GM18526 (cell line): Measurements from ENCODE around the gene TMEM52B.

Source experiments
- POLR2A ChIP-seq: IDR thresholded peaks from 3 replicates; pipeline ENCODE4 v1.6.1; 2011; ENCODE audit not compliant: insufficient read length; ENCODE audit errors: extremely low read depth

TMEM52B gene

DNA sequence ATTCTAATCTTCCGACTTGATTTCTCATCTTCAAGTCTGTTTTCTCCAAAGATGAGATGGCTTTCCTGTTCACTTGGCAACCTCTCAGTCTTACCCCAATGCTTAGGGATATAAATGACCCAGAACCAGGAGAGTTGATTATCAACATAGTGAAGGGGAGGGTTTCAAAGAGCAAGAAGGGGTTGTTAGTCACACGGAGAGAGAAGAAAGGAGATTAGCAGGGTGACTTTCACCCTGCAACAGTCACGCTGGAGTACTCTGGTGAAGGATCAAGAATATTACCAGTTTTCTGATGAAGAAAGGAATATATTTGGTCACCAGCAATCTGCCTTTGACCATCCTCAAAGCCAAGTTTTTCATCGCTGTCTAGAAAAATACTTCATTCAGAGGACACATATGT lies at the start of gene TMEM52B:
TMEM52B (plus strand) TSS at position 212 of the 400 bp plus-strand sequence. CDS start 543 bp downstream, outside the sequence.
- no peak for TF ChIP-seq POLR2A

DNA sequence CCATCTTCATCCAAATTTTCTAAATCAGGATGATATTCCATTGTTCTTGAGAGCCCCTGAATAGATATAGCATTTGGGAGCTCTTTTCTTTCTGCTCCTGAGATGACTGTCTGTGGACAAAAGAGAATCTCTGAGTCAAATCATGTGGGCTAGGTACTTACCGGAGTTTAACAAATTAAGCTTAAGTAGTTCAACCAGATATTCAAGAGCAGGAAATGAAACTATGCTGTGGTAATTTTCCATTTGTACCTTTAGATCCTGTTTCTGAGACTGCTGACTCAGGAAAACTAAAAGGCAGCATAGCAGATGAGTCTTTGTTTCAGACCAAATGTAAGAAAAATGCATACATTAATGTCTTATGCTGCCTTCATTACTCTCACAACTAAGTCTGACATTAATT lies 48.8 kb upstream of the TMEM52B start, which contains the start of gene CLEC7A:
CLEC7A (minus strand) TSS at position 158 of the 400 bp plus-strand sequence; CDS start at position 41, 117 bp downstream.
- no peak for TF ChIP-seq POLR2A

DNA sequence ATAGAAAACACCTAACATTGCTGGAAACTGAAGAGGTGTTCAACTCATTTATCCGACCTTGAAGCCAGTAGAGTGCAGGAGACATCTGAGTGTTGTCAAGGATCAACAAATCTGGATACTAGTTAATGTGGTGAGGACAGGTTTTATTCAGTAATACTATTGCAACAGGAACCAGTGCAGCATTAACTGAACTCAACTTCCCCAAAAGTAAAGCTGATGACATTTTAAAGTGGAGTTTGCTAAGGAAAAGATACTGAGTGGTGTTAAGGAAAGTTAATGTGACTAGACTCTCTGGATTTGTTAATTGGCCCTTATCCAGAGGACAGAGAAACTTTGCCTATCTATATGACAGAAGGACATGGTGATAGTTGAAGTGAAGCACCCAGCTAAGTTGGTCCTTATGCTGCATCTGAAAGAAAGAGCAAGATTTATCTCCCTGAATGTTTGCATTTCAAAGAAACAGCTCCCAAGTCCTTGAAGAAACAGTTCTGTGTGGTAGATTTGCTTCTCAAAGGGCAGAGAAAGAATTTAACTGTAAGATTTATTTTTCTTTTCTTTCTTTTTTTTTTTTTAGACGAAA lies 47.6 kb upstream of the TMEM52B start:
- no peak for TF ChIP-seq POLR2A

DNA sequence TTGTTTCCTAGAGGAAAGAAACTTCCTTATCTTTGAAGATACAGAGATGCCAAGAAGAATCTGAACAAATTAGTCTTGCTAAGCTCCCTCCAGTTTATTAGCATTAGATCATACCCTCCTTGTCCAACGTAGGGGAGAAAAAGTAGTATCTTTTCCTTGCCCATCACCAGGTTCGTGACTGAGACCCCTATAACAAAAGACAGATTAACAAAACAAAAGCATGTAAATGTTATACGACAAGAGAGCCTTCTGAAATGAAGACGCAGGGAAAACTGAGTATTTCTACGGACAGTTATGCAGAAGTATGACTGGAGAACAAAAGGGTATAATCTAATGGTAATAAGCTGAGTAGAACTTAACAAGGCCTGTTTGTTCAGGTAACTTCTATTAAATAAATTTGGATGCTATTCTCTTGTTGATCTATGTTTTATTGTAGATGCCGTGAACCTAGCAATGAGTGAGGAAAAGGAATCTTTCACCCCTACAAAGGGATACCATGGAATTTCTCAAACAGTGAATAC lies 45.9 kb upstream of the TMEM52B start:
- no peak for TF ChIP-seq POLR2A

DNA sequence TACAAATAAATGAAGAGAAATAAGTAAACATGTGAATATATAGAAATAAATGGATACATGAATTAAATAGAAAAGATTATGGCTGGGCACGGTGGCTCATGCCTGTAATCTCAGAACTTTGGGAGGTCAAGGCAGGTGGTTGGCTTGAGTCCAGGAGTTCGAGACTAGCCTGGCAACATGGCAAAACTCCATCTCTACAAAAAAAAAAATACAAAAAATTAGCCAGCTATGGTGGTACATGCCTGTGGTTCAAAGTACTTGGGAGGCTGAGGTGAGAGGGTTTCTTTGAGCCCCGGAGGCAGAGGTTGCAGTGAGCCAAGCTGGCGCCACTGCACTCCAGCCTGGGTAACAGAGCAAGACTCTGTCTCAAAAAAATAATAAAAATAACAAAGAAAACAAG lies 43.7 kb upstream of the TMEM52B start:
- no peak for TF ChIP-seq POLR2A

DNA sequence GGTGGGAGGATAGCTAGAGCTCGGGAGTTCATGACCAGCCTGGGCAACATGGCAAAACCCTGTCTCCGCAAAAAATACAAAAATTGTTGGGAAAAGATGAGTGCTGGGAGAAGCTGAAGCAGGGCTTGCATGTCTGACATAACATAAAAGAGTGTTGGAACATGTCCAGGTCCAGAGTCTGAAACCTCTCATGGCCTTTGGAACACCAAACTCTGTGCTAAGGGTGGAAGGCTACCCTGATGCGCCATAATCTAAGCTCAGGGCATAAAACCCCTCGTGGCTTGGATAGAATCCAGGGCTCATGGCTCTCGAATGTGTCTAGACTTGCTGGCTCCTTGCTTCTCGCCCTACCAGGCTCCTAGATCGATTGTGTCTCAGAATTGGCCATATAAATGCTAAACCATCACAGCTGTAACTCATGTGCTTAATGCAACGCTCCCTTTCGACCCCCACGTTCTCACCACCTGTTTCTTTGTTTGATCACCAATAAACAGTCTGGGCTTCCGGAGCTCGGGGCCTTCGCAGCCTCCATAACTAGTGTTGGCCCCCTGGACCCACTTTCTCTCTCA lies 42.1 kb upstream of the TMEM52B start:
- no peak for TF ChIP-seq POLR2A

DNA sequence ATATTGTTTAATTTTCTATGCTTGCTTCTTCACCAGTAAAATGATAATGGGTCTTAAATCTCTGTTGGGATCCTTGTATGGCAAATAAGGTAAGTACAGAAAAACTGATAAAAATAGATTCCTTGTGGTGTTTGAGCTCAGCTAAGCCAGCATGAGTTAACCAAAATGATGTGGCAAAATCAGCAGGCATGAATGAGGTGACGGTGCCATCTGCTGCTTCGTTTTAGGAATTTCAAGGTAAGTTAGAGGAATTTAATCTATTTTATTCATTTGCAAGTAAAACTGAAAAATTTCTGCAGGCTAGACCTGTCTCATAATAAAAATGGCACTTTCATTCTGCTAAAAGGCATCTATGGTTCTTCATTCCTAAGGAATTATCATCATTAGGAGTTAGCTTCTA lies 38.8 kb upstream of the TMEM52B start:
- TF ChIP-seq POLR2A, result no peak

DNA sequence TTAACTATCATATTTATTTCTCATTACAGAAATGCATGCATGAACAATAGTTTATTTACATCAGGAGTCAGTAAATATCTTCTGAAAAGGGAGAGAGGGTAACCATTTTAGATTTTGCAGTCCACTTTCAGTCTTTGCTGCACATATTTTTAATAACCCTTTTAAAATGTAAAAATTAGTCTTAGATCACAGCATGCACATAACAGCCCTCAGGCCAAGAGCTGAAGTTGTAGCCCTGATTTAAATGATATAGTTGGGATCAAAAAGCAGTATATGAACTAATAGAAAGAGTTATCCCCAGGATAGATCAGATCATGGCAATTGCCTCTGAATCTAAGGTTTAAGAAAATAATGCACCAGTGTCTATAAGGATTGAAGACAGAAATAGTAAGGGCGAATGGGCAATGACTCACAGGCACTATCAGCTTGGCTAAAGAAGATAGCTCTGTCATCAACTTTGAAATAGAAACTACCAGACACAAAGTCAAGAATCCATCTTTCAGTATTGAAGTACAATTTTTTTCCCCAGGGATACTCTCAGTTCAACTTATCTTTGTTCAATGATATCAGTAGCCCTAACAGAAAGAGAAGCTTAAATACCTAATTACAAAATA lies 35.7 kb upstream of the TMEM52B start:
- no peak for TF ChIP-seq POLR2A

DNA sequence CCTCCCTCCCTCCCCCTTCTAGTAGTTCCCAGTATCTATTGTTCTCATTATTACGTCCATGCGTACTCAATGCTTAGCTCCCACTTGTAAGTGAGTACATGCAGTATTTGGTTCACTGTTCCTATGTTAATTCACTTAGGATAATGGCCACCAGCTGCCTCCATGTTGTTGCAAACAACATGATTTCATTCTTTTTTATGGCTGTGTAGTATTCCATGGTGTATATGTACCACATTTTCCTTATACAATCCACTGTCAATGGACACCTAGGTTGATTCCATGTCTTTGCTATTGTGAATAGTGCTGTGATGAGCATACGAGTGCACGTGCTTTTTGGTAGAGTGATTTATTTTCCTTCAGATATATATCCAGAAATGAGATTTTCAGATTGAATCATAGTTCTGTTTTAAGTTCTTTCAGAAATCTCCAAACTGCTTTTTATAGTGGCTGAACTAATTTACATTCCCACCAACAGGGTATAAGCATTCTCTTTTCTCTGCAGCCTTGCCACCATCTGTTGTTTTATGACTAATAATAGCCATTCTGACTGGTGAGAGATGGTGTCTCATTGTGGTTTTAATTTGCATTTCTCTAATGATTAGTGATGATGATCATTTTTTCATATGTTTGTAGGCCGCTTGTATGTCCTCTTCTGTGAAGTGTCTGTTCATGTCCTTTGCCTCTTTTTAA lies 31.0 kb upstream of the TMEM52B start:
- no peak for TF ChIP-seq POLR2A

DNA sequence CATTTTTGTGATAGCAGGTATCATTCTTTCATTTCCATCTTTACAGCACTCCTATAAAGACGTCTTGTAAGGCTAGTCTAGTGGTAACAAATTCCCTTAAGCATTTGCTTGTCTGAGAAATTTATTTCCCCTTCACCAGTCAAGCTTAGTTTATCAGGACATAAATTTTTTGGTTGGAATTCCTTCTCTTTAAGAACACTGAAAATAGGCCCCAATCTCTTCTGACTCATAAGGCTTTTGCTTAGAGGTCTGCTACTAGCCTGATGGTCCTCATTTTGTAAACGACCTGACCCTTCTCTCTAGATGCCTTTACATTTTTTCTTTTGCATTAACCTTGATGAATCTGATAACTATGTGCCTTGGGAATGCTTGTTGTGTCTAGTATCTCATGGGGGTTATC lies 27.2 kb upstream of the TMEM52B start:
- TF ChIP-seq POLR2A, result no peak

DNA sequence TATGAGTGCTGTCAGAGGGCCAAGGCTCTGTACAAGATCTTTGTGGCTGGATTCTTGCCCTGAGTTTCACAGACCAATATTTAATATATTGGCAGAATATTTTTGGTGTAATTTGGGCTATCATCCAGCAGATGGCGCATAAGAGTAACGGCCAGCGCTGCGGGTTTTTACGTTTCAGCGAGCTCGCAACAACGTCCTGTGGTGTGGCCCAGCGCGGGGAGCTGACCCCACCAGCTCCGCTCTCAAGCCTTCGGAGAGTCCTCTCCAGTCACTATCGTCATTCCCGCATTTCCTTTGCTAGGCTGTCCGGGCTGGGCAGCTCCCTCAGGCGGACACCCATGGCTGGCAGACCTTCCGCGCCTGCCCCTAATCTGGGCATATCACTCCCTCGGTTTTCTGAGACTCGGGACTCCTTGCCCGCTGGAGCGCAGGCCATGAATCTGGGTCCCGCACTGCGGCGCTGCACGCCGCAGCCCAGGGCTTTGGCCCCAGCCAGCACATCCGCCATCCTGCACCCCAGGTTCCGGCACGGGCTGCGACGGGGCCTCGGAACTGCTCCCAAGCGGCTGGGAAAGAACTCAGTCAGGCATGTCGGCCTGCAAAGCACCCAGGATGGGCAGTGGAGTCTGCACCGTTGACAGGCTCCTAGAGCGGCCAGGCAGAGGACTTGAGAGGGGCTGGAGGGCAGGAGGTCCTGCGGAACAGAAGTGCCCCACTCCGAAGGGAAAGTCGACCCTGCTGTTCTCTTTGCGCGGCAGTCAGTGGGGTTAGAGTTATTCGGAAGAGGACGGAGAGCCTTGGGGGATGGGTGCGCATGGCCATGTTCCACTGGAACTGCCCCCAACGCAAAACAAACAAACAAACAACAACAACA lies 25.3 kb upstream of the TMEM52B start:
- no peak for TF ChIP-seq POLR2A

DNA sequence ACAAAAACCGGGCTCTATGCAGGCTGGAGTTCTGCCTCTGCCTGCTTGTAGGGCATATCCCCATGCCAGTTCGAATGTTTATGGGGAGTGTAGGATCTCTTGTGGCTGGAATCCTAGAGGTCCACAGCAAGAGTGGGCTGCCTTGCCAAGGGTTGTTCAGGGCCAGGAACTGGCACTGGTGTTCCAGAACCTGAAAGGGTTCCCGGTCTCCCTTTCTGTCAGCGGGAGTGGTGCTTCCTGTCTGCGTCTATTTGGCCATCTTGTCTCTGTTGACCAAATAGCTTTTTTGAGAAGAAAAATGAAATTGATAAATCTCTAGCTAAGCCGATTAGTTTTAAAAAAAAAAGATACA lies 24.7 kb upstream of the TMEM52B start:
- no peak for TF ChIP-seq POLR2A

DNA sequence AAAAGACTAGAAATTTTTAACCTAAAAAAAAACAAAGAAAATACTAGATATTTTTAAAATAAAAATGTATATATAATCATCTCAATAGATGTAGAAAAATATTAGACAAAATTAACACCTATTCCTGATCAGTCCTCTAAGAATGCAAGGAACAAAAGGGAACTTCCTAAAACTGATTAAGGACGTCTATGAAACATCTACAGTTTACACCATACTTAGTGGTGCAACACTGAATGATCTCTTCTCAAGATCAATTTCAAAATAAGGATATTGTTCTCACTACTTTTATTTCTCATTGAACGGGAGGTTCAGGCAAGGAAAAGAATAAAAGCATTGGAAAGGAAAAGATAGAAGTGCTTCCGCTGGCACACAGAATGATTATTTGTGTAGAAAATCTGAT lies 22.9 kb upstream of the TMEM52B start:
- no peak for TF ChIP-seq POLR2A

DNA sequence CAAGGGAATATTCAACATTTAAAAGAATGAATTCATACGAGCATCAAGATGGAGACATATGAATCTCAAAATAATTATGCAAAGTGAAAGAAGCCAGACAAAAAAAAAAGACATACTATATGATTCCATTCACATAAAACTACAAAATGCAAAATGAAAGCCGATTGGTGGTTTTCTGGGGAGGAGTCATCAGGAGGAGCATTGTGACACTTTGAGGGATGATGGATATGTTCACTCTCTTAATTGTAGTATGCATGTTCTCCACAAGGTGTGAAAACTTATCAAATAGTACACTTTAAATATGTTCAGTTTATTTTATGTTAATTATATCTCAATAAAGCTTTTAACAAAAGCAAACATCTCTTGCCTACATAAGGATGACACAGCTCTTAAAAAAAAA lies 20.4 kb upstream of the TMEM52B start:
- TF ChIP-seq POLR2A, result no peak

DNA sequence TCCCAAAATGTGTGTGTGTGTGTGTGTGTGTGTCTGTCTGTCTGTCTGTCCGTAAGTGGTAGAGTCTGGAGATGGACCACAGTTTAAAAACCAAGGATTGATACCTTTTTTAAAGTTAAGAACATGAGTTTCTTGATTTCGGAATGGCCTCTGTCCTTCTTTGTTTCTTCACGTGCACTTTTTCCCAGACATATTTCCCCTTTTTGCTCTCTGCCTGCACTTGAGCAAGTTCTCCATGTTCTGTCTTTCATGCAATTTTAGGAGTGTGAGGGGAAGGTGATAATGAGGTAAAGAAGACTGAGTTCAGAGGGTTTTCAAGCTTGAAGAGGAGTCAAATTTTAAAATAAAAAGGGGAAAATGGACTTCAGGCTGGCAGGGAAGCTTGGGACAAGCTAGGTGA lies 19.6 kb upstream of the TMEM52B start:
- no peak for TF ChIP-seq POLR2A
